HCT116 (cell line): ENCODE data around the gene APOBEC3A.

Experiments used
- EZH2 ChIP-seq: fragments of 200-600 bp; sonication (generic); IDR thresholded peaks from 2 replicates; pipeline ENCODE4 v1.6.1; 2017; ENCODE audit warnings: antibody characterized with exemption, mixed run types
- RAD21 ChIP-seq: IDR thresholded peaks from 2 replicates; pipeline ENCODE4 v1.6.1; 2012; ENCODE audit warnings: low read depth, mild to moderate bottlenecking
- REST ChIP-seq: IDR thresholded peaks from 2 replicates; pipeline ENCODE4 v1.6.1; 2012; ENCODE audit warnings: low read depth
- TF ChIP-seq, protein P1 (sequence below): IDR thresholded peaks from 2 replicates; pipeline ENCODE4 v1.6.1; 2012
- TF ChIP-seq, protein P2 (sequence below), 3 experiments: fragments of 200-600 bp in 1 of 3; sonication (generic) in 1 of 3; IDR thresholded peaks in 2 of 3; conservative IDR thresholded peaks in 1 of 3; 2 replicates each; pipeline ENCODE4 v1.5.1; 2012 to 2017; ENCODE audit warnings: low read depth in 2 of 3, low read length in 2 of 3, antibody characterized with exemption in 1 of 3, borderline replicate concordance in 1 of 3, control low read depth in 1 of 3, mild to moderate bottlenecking in 1 of 3, mixed read lengths in 1 of 3, mixed run types in 1 of 3, moderate library complexity in 1 of 3; ENCODE audit not compliant: insufficient read depth in 1 of 3

GRCh38 chr22:38951734-38952133 lies 5.7 kb upstream of the APOBEC3A start:
- no peak for TF ChIP-seq REST
- TF ChIP-seq, protein P1, sequence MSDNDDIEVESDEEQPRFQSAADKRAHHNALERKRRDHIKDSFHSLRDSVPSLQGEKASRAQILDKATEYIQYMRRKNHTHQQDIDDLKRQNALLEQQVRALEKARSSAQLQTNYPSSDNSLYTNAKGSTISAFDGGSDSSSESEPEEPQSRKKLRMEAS: no peak
- no peak for TF ChIP-seq EZH2
- TF ChIP-seq, protein P2, sequence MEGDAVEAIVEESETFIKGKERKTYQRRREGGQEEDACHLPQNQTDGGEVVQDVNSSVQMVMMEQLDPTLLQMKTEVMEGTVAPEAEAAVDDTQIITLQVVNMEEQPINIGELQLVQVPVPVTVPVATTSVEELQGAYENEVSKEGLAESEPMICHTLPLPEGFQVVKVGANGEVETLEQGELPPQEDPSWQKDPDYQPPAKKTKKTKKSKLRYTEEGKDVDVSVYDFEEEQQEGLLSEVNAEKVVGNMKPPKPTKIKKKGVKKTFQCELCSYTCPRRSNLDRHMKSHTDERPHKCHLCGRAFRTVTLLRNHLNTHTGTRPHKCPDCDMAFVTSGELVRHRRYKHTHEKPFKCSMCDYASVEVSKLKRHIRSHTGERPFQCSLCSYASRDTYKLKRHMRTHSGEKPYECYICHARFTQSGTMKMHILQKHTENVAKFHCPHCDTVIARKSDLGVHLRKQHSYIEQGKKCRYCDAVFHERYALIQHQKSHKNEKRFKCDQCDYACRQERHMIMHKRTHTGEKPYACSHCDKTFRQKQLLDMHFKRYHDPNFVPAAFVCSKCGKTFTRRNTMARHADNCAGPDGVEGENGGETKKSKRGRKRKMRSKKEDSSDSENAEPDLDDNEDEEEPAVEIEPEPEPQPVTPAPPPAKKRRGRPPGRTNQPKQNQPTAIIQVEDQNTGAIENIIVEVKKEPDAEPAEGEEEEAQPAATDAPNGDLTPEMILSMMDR (IDR thresholded peaks at IDR 0.05 in 2 of 3, conservative IDR thresholded peaks at IDR 0.05 in 1 of 3; ENCODE audit: borderline replicate concordance in 1 of 3, insufficient read depth in 1 of 3, low read depth in 2 of 3, low read length in 2 of 3): no peak
- TF ChIP-seq RAD21: no peak
